Liver (tissue), 9 donors: Measurements from ENCODE around the gene TRIM14. TPM values are rescaled to one million over a fixed set of nuclear protein-coding genes. Genes with fewer than 3 reads are reported as not detected.

Experiments
- DNase-seq: peaks from one replicate; pipeline ENCODE4 v3.0.0-alpha.2; 2017; ENCODE audit warnings: low spot score
- H3K27ac ChIP-seq, 2 donors: one replicate each; pipeline ENCODE4 v1.7.0; 2013; ENCODE audit warnings: inconsistent platforms in 2 of 2, low read length in 2 of 2, control low read depth in 1 of 2, low read depth in 1 of 2, mild to moderate bottlenecking in 1 of 2
- H3K27me3 ChIP-seq, 4 donors: one replicate each; pipeline versions ENCODE4 v1.6.1 to v1.7.0; 2013; ENCODE audit warnings: low read length in 3 of 4, inconsistent platforms in 1 of 4, mild to moderate bottlenecking in 1 of 4, moderate library complexity in 1 of 4; ENCODE audit not compliant: control insufficient read depth in 4 of 4, insufficient read depth in 4 of 4
- H3K36me3 ChIP-seq, 4 donors: one replicate each; pipeline versions ENCODE4 v1.6.1 to v1.7.0; 2013; ENCODE audit warnings: low read length in 3 of 4, mild to moderate bottlenecking in 3 of 4, low read depth in 1 of 4, moderate library complexity in 1 of 4; ENCODE audit not compliant: control insufficient read depth in 4 of 4, insufficient read depth in 3 of 4
- H3K4me1 ChIP-seq, 4 donors: one replicate each; pipeline versions ENCODE4 v1.6.1 to v1.7.0; 2013; ENCODE audit warnings: low read length in 3 of 4, mild to moderate bottlenecking in 3 of 4, moderate library complexity in 1 of 4; ENCODE audit not compliant: control insufficient read depth in 4 of 4, insufficient read depth in 4 of 4
- H3K4me3 ChIP-seq, 3 donors: one replicate each; pipeline versions ENCODE4 v1.6.1 to v1.7.0; 2013; ENCODE audit warnings: low read length in 3 of 3, control low read depth in 1 of 3, low read depth in 1 of 3, mild to moderate bottlenecking in 1 of 3
- H3K9ac ChIP-seq, 2 donors: one replicate each; pipeline ENCODE4 v1.7.0; 2013; ENCODE audit warnings: low read length in 2 of 2, mild to moderate bottlenecking in 2 of 2, moderate library complexity in 2 of 2, control low read depth in 1 of 2, low read depth in 1 of 2
- H3K9me3 ChIP-seq, 4 donors: one replicate each; pipeline versions ENCODE4 v1.6.1 to v1.7.0; 2013; ENCODE audit warnings: low read length in 3 of 4; ENCODE audit not compliant: control insufficient read depth in 4 of 4
- ATF3 ChIP-seq: IDR thresholded peaks from 2 replicates; pipeline ENCODE4 v1.6.1; 2016; ENCODE audit warnings: antibody characterized with exemption
- EGR1 ChIP-seq, 2 donors: IDR thresholded peaks; 2 replicates each; pipeline ENCODE4 v1.6.1; 2016 to 2018; ENCODE audit warnings: antibody characterized with exemption in 2 of 2, low read depth in 2 of 2
- FOXA1 ChIP-seq: IDR thresholded peaks from 2 replicates; pipeline ENCODE4 v1.6.1; 2016; ENCODE audit warnings: antibody characterized with exemption
- FOXA2 ChIP-seq: IDR thresholded peaks from 2 replicates; pipeline ENCODE4 v1.6.1; 2016; ENCODE audit warnings: antibody characterized with exemption
- GABPA ChIP-seq, 2 donors: IDR thresholded peaks in 1 of 2; conservative IDR thresholded peaks in 1 of 2; 2 replicates each; pipeline ENCODE4 v1.6.1; 2016; ENCODE audit warnings: antibody characterized with exemption in 2 of 2, mild to moderate bottlenecking in 1 of 2, moderate library complexity in 1 of 2
- HNF4G ChIP-seq: IDR thresholded peaks from 2 replicates; pipeline ENCODE4 v1.6.1; 2016; ENCODE audit warnings: antibody characterized with exemption
- JUND ChIP-seq, 2 donors: IDR thresholded peaks; 2 replicates each; pipeline ENCODE4 v1.6.1; 2016; ENCODE audit warnings: antibody characterized with exemption in 2 of 2
- NR2F2 ChIP-seq: IDR thresholded peaks from 2 replicates; pipeline ENCODE4 v1.6.1; 2016; ENCODE audit warnings: antibody characterized with exemption
- RAD21 ChIP-seq, 2 donors: IDR thresholded peaks; 2 replicates each; pipeline ENCODE4 v1.6.1; 2016; ENCODE audit warnings: antibody characterized with exemption in 2 of 2, mild to moderate bottlenecking in 2 of 2
- RXRA ChIP-seq, 2 donors: IDR thresholded peaks; 2 replicates each; pipeline ENCODE4 v1.6.1; 2017 to 2018; ENCODE audit warnings: antibody characterized with exemption in 2 of 2, mild to moderate bottlenecking in 1 of 2
- SP1 ChIP-seq: IDR thresholded peaks from 2 replicates; pipeline ENCODE4 v1.6.1; 2018; ENCODE audit warnings: antibody characterized with exemption, mild to moderate bottlenecking
- TAF1 ChIP-seq: conservative IDR thresholded peaks from 2 replicates; pipeline ENCODE4 v1.6.1; 2016; ENCODE audit warnings: antibody characterized with exemption, mild to moderate bottlenecking
- YY1 ChIP-seq: IDR thresholded peaks from 2 replicates; pipeline ENCODE4 v1.6.1; 2016; ENCODE audit warnings: antibody characterized with exemption, mild to moderate bottlenecking
- WGBS: extraction: QIAGEN DNeasy Blood & Tissue Kit; methylation state at CpG from one replicate; pipeline ENCODE4 v1.1.7; 2013; 5-methylcytosine and 5-hydroxymethylcytosine counted together
- polyA plus RNA-seq, 2 donors: library from polyadenylated mRNA; stranded (reverse) in 1 of 2; unstranded in 1 of 2; fragments of 200-250 nt in 1 of 2; fragments of >200 nt in 1 of 2; fragmentation: Nextera tagmentation in 1 of 2; extraction: Ambion mirVana in 1 of 2; gene quantifications; one replicate each; pipeline versions ENCODE4 v1.2.1 to v1.2.3, GENCODE V29; 2013 to 2015
- total RNA-seq, 2 donors: library from RNA; depleted of rRNA; stranded (reverse); fragments of >200 nt; gene quantifications; one replicate each; pipeline ENCODE4 v1.2.3, GENCODE V29; 2014
- TF ChIP-seq, protein P1 (sequence below): IDR thresholded peaks from 2 replicates; pipeline ENCODE4 v1.6.1; 2016; ENCODE audit warnings: antibody characterized with exemption
- donor health status: healthy.
- donor health status: healthy.
- donor health status: healthy.
- donor health status: healthy.
- donor health status: healthy.

TRIM14 gene
- total and polyA plus RNA-seq, 4 donors: 15.2 to 22.0 (median 17.8) TPM

- TF ChIP-seq GABPA (IDR thresholded peaks at IDR 0.05 in 1 of 2, conservative IDR thresholded peaks at IDR 0.05 in 1 of 2) (no peak), JUND (IDR thresholded peaks at IDR 0.05) (no peak), NR2F2 (no peak)
Observed at GRCh38 chr9:98099898-98100297, 19.1 kb downstream of the TRIM14 start (continued).

DNA sequence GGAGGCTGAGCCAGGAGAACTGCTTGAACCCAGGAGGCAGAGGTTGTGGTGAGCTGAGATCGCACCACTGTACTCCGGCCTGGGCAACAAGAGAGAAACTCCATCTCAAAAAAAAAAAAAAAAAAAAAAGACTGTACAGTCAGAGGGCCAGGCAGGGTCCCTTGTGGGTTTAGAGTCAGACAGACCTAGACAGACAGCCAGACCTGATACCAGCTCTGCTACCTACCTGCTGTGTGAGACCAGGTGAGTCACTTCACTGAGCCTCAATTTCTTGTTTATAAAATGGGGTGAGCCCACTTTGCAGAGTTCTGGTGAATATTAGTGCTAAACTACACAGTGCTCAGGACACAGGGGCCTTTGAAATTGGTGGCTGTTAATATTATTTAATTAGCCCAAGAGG lies 19.7 kb downstream of the TRIM14 start:
- Histone ChIP-seq H3K27me3 (no peaks in the 10 kb centered on the region), H3K9ac (no peak overlapping the region), H3K9me3 (no peaks in the 10 kb centered on the region), H3K27ac (no peak overlapping the region), H3K36me3 (peaks cover 6 to 16% (median 12%) of the 10 kb centered on the region in 4 donors), H3K4me3 (no peak overlapping the region), H3K4me1 (peaks cover 0 to 5% (median 2%) of the 10 kb centered on the region in 4 donors)
- TF ChIP-seq RAD21 (IDR thresholded peaks at IDR 0.05): no peak
- no peak for TF ChIP-seq YY1
- TF ChIP-seq, protein P1, sequence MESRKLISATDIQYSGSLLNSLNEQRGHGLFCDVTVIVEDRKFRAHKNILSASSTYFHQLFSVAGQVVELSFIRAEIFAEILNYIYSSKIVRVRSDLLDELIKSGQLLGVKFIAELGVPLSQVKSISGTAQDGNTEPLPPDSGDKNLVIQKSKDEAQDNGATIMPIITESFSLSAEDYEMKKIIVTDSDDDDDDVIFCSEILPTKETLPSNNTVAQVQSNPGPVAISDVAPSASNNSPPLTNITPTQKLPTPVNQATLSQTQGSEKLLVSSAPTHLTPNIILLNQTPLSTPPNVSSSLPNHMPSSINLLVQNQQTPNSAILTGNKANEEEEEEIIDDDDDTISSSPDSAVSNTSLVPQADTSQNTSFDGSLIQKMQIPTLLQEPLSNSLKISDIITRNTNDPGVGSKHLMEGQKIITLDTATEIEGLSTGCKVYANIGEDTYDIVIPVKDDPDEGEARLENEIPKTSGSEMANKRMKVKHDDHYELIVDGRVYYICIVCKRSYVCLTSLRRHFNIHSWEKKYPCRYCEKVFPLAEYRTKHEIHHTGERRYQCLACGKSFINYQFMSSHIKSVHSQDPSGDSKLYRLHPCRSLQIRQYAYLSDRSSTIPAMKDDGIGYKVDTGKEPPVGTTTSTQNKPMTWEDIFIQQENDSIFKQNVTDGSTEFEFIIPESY: no peak
- no peak for TF ChIP-seq FOXA1
- TF ChIP-seq RXRA (IDR thresholded peaks at IDR 0.05): no peak
- TF ChIP-seq EGR1 (IDR thresholded peaks at IDR 0.05; ENCODE audit: low read depth in 2 of 2): no peak
- no peak for TF ChIP-seq GABPA (IDR thresholded peaks at IDR 0.05 in 1 of 2, conservative IDR thresholded peaks at IDR 0.05 in 1 of 2)
- no peak for TF ChIP-seq HNF4G
- TF ChIP-seq SP1: no peak
- DNase-seq: no peak
- WGBS: 93% methylated on average over 2 of the region's 2 CpGs

GRCh38 chr9:98097836-98098235 lies 21.2 kb downstream of the TRIM14 start:
- H3K9ac ChIP-seq: no peak overlapping the region
- H3K4me3 ChIP-seq: no peak overlapping the region
- H3K27ac ChIP-seq: no peak overlapping the region
- no peaks in the 10 kb centered on the region for H3K27me3 ChIP-seq
- no peak for DNase-seq
- 60% methylated on average over 4 of the region's 4 CpGs for WGBS
- no peak for TF ChIP-seq FOXA2
- no peak for TF ChIP-seq ATF3
- no peak for TF ChIP-seq YY1
- TF ChIP-seq TAF1: no peak
- TF ChIP-seq NR2F2: no peak
- TF ChIP-seq, protein P1: no peak
- H3K4me1 ChIP-seq: peaks cover 0 to 5% (median 2%) of the 10 kb centered on the region in 4 donors
- peaks cover 6 to 20% (median 14%) of the 10 kb centered on the region in 4 donors for H3K36me3 ChIP-seq
- H3K9me3 ChIP-seq: no peaks in the 10 kb centered on the region
